H9 (cell line): Measurements from ENCODE around the gene KDR. TPM values are rescaled to one million over a fixed set of nuclear protein-coding genes. Genes with fewer than 3 reads are reported as not detected.

ENCODE experiments used
- DNase-seq: peaks from one replicate; pipeline ENCODE4 v3.0.0-alpha.2; 2017
- H2AFZ ChIP-seq: one replicate; pipeline ENCODE4 v1.6.1; 2013; ENCODE audit warnings: mild to moderate bottlenecking, low read length, control low read depth, moderate library complexity
- H2AK5ac ChIP-seq: 2 replicates; pipeline ENCODE4 v1.6.1; 2013; ENCODE audit warnings: low read length, control low read depth, mixed read lengths; ENCODE audit not compliant: insufficient read length
- H2BK120ac ChIP-seq: one replicate; pipeline ENCODE4 v1.6.1; 2013; ENCODE audit warnings: low read depth, mild to moderate bottlenecking, low read length, control low read depth, inconsistent platforms; ENCODE audit not compliant: poor library complexity, severe bottlenecking
- H2BK12ac ChIP-seq: 2 replicates; pipeline ENCODE4 v1.6.1; 2013; ENCODE audit warnings: low read length, control low read depth, mixed read lengths, low read depth; ENCODE audit not compliant: insufficient read length
- H2BK15ac ChIP-seq: 2 replicates; pipeline ENCODE4 v1.6.1; 2013; ENCODE audit warnings: low read depth, low read length, control low read depth
- H2BK20ac ChIP-seq: one replicate; pipeline ENCODE4 v1.6.1; 2013; ENCODE audit warnings: low read depth, mild to moderate bottlenecking, low read length, control low read depth, inconsistent platforms; ENCODE audit not compliant: poor library complexity, severe bottlenecking
- H2BK5ac ChIP-seq: 2 replicates; pipeline ENCODE4 v1.6.1; 2013; ENCODE audit warnings: low read length, control low read depth, mixed read lengths; ENCODE audit not compliant: insufficient read length
- H3K14ac ChIP-seq: 2 replicates; pipeline ENCODE4 v1.6.1; 2013; ENCODE audit warnings: low read length, control low read depth; ENCODE audit not compliant: insufficient read depth
- H3K18ac ChIP-seq: 2 replicates; pipeline ENCODE4 v1.6.1; 2013; ENCODE audit warnings: low read depth, mild to moderate bottlenecking, mixed read lengths, low read length, control low read depth; ENCODE audit not compliant: insufficient read length
- H3K23ac ChIP-seq: 2 replicates; pipeline ENCODE4 v1.6.1; 2013; ENCODE audit warnings: low read length, control low read depth, mixed read lengths, low read depth; ENCODE audit not compliant: insufficient read length
- H3K23me2 ChIP-seq: 2 replicates; pipeline ENCODE4 v1.6.1; 2013; ENCODE audit warnings: low read depth, mild to moderate bottlenecking, mixed read lengths, low read length, control low read depth; ENCODE audit not compliant: insufficient read length, poor library complexity, severe bottlenecking
- H3K27ac ChIP-seq: 2 replicates; pipeline ENCODE4 v1.5.1; 2013; ENCODE audit warnings: low read length, control low read depth, mixed read lengths, low read depth; ENCODE audit not compliant: insufficient read length
- H3K27me3 ChIP-seq: 2 replicates; pipeline ENCODE4 v1.6.1; 2013; ENCODE audit warnings: low read length, control low read depth, inconsistent platforms; ENCODE audit not compliant: insufficient read depth
- H3K4ac ChIP-seq: 2 replicates; pipeline ENCODE4 v1.6.1; 2013; ENCODE audit warnings: low read depth, mild to moderate bottlenecking, control low read depth, inconsistent platforms, low read length, moderate library complexity
- H3K4me1 ChIP-seq: 2 replicates; pipeline ENCODE4 v1.6.1; 2013; ENCODE audit warnings: low read length, control low read depth, inconsistent platforms; ENCODE audit not compliant: insufficient read depth
- H3K4me2 ChIP-seq: 2 replicates; pipeline ENCODE4 v1.6.1; 2013; ENCODE audit warnings: low read length, control low read depth, mixed read lengths; ENCODE audit not compliant: insufficient read length, insufficient read depth
- H3K56ac ChIP-seq: 2 replicates; pipeline ENCODE4 v1.6.1; 2013; ENCODE audit warnings: low read depth, mild to moderate bottlenecking, mixed read lengths, low read length, control low read depth; ENCODE audit not compliant: insufficient read length
- H3K79me1 ChIP-seq: 2 replicates; pipeline ENCODE4 v1.6.1; 2013; ENCODE audit warnings: low read depth, mild to moderate bottlenecking, moderate library complexity, low read length, control low read depth, inconsistent platforms; ENCODE audit not compliant: insufficient read depth, poor library complexity, severe bottlenecking
- H3K79me2 ChIP-seq: 2 replicates; pipeline ENCODE4 v1.6.1; 2013; ENCODE audit warnings: low read length, control low read depth, inconsistent platforms; ENCODE audit not compliant: insufficient read depth
- H3K9ac ChIP-seq: 2 replicates; pipeline ENCODE4 v1.6.1; 2013; ENCODE audit warnings: low read length, control low read depth, mixed read lengths; ENCODE audit not compliant: insufficient read length; ENCODE audit errors: extremely low read depth
- H3K9me3 ChIP-seq: one replicate; pipeline ENCODE4 v1.6.1; 2013; ENCODE audit warnings: low read depth, low read length, inconsistent platforms; ENCODE audit not compliant: control insufficient read depth
- H3T11ph ChIP-seq: one replicate; pipeline ENCODE4 v1.6.1; 2013; ENCODE audit warnings: mild to moderate bottlenecking, low read length, control low read depth, inconsistent platforms
- H4K20me1 ChIP-seq: one replicate; pipeline ENCODE4 v1.6.1; 2013; ENCODE audit not compliant: control insufficient read depth, insufficient read length, insufficient read depth
- H4K5ac ChIP-seq: 2 replicates; pipeline ENCODE4 v1.6.1; 2013; ENCODE audit warnings: low read depth, mild to moderate bottlenecking, mixed read lengths, low read length, control low read depth; ENCODE audit not compliant: insufficient read length
- H4K8ac ChIP-seq: replicated peaks from 2 replicates; pipeline ENCODE4 v1.6.1; 2013; ENCODE audit warnings: low read length, control low read depth, mixed read lengths, low read depth; ENCODE audit not compliant: insufficient read length
- H4K91ac ChIP-seq: 2 replicates; pipeline ENCODE4 v1.6.1; 2013; ENCODE audit warnings: low read depth, mild to moderate bottlenecking, moderate library complexity, mixed read lengths, low read length, control low read depth; ENCODE audit not compliant: insufficient read length
- H3K27ac Mint-ChIP-seq, 3 experiments: 2 replicates in 2 of 3; 3 replicates in 1 of 3; pipeline ENCODE4 v1.8.0; 2020 to 2021; ENCODE audit warnings: mixed read lengths in 3 of 3, mild to moderate bottlenecking in 1 of 3, moderate library complexity in 1 of 3
- H3K27me3 Mint-ChIP-seq: 2 replicates; pipeline ENCODE4 v1.8.0; 2021; ENCODE audit warnings: low read depth, mild to moderate bottlenecking, moderate library complexity, mixed read lengths
- H3K36me3 Mint-ChIP-seq, 3 experiments: 2 replicates in 2 of 3; 3 replicates in 1 of 3; pipeline ENCODE4 v1.8.0; 2020 to 2021; ENCODE audit warnings: low read depth in 3 of 3, mixed read lengths in 3 of 3; ENCODE audit not compliant: insufficient read depth in 1 of 3
- H3K4me1 Mint-ChIP-seq, 2 experiments: 2 replicates each; pipeline ENCODE4 v1.8.0; 2020; ENCODE audit warnings: mixed read lengths in 2 of 2
- H3K4me3 Mint-ChIP-seq, 2 experiments: 2 replicates in 1 of 2; 3 replicates in 1 of 2; pipeline ENCODE4 v1.8.0; 2020 to 2021; ENCODE audit warnings: mild to moderate bottlenecking in 2 of 2, mixed read lengths in 2 of 2, moderate library complexity in 1 of 2
- H3K9me3 Mint-ChIP-seq, 2 experiments: 2 replicates in 1 of 2; 3 replicates in 1 of 2; pipeline ENCODE4 v1.8.0; 2020; ENCODE audit warnings: mild to moderate bottlenecking in 2 of 2, mixed read lengths in 2 of 2, moderate library complexity in 1 of 2
- CTCF ChIP-seq: fragments of 200-600 bp; sonication (generic); conservative IDR thresholded peaks from 3 replicates; pipeline ENCODE4 v1.8.0; 2021; ENCODE audit warnings: antibody characterized with exemption, mild to moderate bottlenecking
- WGBS: extraction: QIAGEN DNeasy Blood & Tissue Kit; methylation state at CpG from one replicate; pipeline ENCODE4 v1.1.7; 2013; ENCODE audit warnings: missing lambda C conversion rate, low lambda C conversion rate, mixed read lengths; ENCODE audit not compliant: insufficient read length; ENCODE audit errors: extremely low coverage; 5-methylcytosine and 5-hydroxymethylcytosine counted together
- total RNA-seq: library from RNA; stranded (reverse); gene quantifications from 2 replicates; pipeline ENCODE4 v1.2.1, GENCODE V29; 2021

Gene KDR
- total RNA-seq, 1 experiment from 2014 or later: 51.4 TPM

GRCh38 chr4:55071951-55072350 is 53.4 kb downstream of the KDR start:
- no peak overlapping the region for H3K4me3 Mint-ChIP-seq
- H3K36me3 Mint-ChIP-seq: peaks cover 0 to 4% (median 2%) of the 10 kb centered on the region in 3 experiments; a peak in 1 of 7 replicates
- H3K27me3 Mint-ChIP-seq: no peaks in the 10 kb centered on the region
- Histone ChIP-seq H3K4me1 (peaks cover 2% of the 10 kb centered on the region; the same call in 1 of the 2 replicates), H2BK20ac (no peak overlapping the region), H3K79me2 (no peaks in the 10 kb centered on the region), H3K79me1 (no peaks in the 10 kb centered on the region), H3K14ac (no peak overlapping the region), H3T11ph (no peak overlapping the region), H2AFZ (no peak overlapping the region), H2AK5ac (no peak overlapping the region), H3K4me2 (no peak overlapping the region), H4K8ac (no peak overlapping the region), H4K5ac (no peak overlapping the region), H3K56ac (no peak overlapping the region), H3K9me3 (no peaks in the 10 kb centered on the region), H2BK5ac (no peak overlapping the region), H3K18ac (no peak overlapping the region), H4K91ac (no peak overlapping the region), H4K20me1 (no peaks in the 10 kb centered on the region), H3K27me3 (no peaks in the 10 kb centered on the region), H2BK12ac (no peak overlapping the region), H3K23ac (no peak overlapping the region), H3K4ac (no peak overlapping the region), H3K27ac (no peak overlapping the region), H3K9ac (no peak overlapping the region), H2BK120ac (no peak overlapping the region), H2BK15ac (no peak overlapping the region), H3K23me2 (no peaks in the 10 kb centered on the region)
- peaks cover 29 to 32% of the 10 kb centered on the region in 2 experiments for H3K4me1 Mint-ChIP-seq
- no CpG with 5 or more reads among the region's 1 CpG for WGBS
- no peak for DNase-seq
- H3K27ac Mint-ChIP-seq: no peak overlapping the region
- peaks cover 0 to 3% of the 10 kb centered on the region in 2 experiments; a peak in 1 of 5 replicates for H3K9me3 Mint-ChIP-seq
- no peak for TF ChIP-seq CTCF
